Middle frontal gyrus (tissue), 1 donor: ENCODE measurements around the gene ARHGEF16.

Experiments
- DNase-seq: peaks from one replicate; pipeline ENCODE4 v3.0.0-alpha.2; 2015; ENCODE audit warnings: low spot score; ENCODE audit errors: extremely low spot score

Gene ARHGEF16

DNA sequence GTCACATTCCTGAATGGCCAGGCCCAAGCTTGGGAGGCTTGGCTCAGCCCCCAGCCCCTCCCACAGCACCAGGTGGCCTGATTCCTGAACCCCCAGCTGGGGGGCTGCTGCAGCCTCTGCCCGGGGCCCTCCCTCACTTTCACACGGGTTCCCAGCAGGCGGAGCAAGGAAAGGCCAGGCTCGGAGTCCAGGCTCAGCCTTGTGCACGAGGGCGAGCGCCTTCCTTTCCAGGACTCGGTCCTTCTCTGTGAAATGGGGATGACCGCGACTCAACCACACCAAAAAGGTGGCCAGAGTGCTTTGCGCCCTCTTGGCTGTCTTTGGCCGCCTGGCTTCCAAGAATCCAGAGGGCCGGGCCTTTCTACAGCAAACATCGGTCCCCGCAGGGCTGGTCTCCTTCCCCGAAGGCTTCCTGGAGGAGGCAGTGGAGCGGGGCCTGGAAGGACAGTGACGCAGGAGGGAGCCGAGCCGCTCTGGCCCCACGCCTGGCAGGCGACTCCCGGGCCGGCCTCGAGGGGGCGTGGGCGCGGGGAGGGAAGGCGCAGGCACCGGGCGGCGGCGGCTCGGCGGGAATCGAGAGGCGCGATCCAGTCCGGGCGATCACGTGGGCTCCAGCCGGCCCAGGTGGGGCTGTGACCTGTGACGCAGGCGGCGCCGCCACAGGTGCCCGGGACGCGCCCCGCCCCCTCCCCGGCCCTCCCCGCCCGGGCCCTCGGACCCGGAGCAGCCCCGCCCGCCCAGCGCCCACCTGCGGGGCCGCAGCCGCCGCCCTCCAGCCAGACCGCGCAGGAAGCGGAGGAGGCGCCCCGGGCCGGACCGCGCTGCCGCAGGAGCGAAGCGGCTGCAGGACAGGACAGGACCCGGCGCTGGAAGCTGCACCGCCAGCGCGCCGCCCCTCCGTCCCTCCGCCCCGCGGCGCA, at the start of gene ARHGEF16:
ARHGEF16 (plus strand) TSS at position 775 of the 920 bp plus-strand sequence. CDS start 8,420 bp downstream, outside the sequence.
- no peak for DNase-seq

DNA sequence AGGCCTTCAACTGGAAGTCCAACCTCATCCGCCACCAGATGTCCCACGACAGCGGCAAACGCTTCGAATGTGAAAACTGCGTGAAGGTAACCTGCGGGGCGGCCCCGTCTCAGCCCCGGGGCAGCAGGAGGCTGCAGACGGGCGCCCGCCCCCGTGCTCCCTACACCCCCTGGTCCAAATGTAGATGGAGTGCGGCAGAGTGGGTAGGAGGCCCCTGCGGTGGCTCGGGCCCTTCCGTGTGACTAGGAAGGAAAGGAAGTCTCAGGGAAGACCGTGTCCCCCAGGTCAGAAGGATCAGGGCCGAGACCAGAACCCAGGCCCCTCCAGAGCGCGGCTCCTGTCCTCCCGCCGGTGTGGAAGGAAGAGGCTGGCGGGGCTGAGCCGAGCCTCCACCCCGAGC, 49.7 kb upstream of the ARHGEF16 start:
- no peak for DNase-seq

GRCh38 chr1:3405491-3405890, 49.0 kb upstream of the ARHGEF16 start:
- no peak for DNase-seq

DNA sequence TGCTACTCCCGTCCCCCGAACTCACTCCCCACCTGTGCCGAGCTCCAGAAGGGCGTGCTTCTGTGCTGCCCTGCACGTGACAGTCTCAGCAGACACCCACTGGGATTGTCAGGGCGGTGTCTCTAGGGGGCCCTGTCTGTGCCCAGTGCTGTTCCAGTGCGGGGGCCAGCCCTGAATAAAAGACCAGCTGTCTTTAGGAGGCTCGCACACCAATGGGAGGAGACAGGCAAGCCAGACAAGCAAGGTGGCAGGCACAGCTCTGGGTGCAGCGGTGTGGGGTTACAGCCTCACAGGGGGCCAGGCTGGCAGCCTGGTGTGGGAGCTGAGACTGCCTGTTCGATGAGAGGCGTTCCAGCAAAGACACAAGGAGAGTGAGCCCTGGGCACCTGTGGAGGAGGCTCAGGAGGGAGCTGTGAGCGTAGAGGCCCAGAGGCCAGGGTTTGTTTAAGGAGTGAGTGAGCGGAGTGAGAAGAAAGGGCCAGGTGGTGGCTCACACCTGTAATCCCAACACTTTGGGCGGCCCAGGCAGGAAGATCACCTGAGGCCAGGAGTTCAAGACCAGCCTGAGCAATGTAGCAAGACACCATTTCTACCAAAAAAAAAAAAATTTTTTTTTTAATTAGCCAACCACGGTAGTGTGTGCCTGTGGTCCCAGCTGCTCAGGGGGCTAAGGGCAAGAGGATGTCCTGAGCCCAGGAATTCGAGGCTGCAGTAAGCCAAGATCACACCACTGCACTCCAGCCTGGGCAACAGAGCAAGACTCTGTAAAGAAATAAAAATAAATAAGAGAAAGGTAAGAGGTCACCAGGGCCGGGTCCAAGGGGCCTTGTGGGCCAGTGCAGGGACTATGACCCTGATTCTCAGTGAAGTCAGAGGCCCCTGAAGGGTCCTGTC, 48.2 kb upstream of the ARHGEF16 start:
- DNase-seq, result no peak

- no peak for DNase-seq
Observed at GRCh38 chr1:3407021-3407420, 47.4 kb upstream of the ARHGEF16 start.

- DNase-seq, result no peak
Observed at GRCh38 chr1:3408751-3409266, 45.7 kb upstream of the ARHGEF16 start.

GRCh38 chr1:3409366-3410141, 44.9 kb upstream of the ARHGEF16 start:
- DNase-seq, result no peak

DNA sequence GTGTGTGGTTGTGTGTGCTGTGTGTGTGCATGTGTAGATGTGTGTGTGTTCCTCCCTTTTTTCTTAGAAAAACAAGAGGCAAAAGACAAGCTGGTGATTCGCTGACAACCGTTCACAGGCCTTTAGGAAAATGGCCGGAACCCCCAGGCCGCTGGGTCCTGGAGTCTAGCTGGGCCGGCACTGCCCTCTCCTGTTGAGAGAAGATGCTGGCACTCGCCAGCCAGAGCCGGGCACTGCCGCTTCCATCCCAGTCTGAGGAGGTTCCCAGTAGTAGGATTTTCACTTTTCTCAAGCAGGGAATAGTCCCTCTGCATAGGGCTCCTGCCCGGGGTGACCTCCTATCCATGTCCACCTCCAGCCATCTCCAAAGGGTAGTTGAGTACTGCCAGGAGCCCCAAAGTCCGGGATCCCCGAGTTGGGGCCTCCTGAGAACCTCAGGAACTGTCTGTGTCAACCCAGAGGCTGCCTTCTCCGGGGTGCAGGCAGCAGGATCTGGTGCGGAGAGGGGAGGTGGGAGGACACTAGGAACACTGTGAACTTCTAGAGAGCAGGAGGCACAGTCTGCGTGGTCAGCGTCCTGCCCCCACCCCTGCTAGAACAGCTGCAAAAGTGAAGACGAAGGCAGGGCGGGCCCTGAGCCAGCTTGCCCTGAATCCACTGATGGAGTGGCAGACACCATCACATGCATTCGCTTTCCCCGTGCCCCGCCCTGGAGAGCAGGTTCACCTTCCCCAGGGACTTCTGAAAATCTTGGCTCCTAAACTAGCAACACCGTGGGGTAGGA, 44.1 kb upstream of the ARHGEF16 start:
- peak; percentile 79 for DNase-seq

GRCh38 chr1:3411806-3412205, 42.7 kb upstream of the ARHGEF16 start:
- no peak for DNase-seq

DNA sequence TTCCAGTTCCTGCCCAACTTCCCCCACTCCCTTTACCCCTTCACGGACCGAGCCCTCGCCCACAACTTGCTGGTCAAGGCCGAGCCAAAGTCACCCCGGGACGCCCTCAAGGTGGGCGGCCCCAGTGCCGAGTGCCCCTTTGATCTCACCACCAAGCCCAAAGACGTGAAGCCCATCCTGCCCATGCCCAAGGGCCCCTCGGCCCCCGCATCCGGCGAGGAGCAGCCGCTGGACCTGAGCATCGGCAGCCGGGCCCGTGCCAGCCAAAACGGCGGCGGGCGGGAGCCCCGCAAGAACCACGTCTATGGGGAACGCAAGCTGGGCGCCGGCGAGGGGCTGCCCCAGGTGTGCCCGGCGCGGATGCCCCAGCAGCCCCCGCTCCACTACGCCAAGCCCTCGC, 42.1 kb upstream of the ARHGEF16 start:
- no peak for DNase-seq

DNA sequence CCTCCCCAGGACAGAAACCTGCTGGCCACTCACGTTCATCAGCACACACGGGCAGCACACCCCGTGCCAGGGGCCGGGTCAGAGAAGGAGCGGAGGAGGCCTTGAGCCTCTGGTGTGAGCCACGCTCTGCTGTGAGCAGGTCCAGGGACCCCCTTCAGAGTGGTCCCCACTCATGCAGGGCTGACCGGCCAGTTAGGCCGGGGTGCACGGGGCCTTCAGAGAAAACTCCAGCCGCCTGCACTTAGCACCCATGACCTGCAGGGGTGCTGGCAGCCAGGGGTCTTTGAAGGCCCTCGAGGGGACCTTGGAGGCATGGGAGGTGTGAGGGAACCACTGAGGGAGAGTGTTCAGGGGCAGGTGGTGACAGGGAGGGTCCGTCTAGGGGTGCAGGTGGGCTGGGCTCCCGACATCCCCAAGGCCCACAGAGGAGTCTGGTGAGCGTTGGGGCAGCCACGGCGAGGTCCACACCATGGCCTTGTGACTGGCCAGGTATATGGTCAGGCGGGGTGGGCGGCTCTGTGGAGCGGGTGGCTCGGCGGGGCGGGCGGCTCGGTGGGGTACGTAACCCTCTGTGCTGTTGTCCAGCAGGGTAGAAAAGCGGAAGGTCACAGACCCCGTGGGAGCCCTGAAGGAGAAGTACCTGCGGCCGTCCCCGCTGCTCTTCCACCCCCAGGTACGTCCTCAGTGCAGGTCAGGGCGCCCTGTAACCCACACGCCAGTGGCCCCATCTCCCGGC, 40.3 kb upstream of the ARHGEF16 start:
- no peak for DNase-seq

DNA sequence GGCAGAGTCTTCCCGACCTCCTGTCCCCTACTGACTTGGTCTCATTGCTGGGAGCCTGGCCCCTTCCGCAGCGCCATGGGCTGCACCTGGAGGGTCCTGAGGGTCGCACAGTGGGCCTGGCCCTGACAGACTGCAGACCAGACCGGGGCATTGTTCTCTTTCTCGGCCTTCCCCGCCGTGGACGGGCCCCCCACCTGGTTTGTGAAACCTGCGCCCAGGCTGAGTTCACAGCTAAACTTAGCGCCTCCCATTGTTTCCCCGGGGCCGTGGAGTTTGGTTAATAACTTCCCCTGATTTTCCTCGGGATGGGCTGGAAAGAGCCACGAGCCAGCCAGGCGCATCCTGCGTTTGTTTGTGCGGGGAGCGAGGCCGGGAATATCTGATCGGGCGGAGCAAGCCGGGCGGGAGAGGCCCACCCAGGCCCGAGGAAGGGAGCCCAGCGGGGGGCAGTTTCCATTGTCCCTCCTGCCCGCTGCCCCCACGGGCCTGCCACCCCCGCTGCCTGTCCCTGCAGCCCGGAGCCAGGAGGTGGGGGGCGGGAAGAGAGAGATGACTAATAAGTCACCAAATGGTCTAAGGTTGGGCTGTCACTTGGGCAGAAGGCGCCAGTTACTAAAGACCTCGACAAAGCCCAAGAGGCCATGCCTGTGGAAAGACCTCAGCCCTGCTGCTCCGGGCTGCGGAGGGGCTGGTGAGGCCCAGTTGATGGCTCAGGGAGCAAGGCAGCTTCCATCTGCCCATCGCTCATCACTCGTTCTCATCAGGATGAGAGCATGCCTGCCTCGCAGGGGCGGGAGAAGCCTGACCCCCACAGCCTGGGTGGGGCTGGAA, 39.0 kb upstream of the ARHGEF16 start:
- no peak for DNase-seq

DNA sequence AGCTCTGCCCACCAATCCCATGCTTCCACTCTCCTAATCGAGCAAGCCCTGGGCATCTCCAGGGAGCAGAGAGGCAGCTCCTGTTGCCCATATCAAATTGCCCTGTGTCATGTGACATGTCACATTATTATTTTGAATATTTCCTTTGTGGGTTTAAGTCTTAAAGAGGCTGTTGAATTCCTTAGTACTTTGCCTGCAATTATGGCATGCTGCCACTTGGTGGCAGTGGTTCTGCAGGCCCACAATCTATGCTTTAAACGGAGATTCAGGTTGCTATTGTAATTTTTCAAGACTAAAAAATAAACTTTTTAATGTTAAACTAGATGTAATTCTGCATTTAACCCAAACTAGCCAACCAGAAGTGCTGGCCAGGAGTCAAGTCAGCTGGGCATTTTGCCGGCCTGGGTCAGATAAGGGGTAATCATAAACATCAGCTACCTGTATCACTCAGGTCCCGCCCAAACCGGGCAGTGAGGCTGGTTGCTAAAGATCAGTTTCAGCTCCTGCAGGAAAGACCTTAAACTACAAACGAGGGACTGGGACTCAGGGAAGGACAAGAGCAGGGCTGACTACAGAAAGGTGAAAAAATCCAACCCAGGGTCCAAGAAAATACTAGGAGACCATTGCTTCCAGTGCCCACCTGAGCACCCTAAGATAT, 37.3 kb upstream of the ARHGEF16 start:
- no peak for DNase-seq

- DNase-seq, result no peak
Observed at GRCh38 chr1:3417934-3418333, 36.5 kb upstream of the ARHGEF16 start.

- no peak for DNase-seq
Observed at GRCh38 chr1:3418600-3418999, 35.9 kb upstream of the ARHGEF16 start.

- DNase-seq, result no peak
Observed at GRCh38 chr1:3419415-3420204, 34.9 kb upstream of the ARHGEF16 start.

- DNase-seq, result no peak
Observed at GRCh38 chr1:3420218-3420951, 34.1 kb upstream of the ARHGEF16 start.
